K562 (cell line): ENCODE data around the gene HSPH1. TPM values are rescaled to one million over a fixed set of nuclear protein-coding genes. Genes with fewer than 3 reads are reported as not detected.
A peak's percentile ranks its signal among the peaks of the same experiment; 100 is the strongest.

Source experiments
- BRD9 ChIP-seq: fragments of 450-650 bp; IDR thresholded peaks from 2 replicates; pipeline ENCODE4 v1.6.1; 2018; ENCODE audit warnings: low read depth; ENCODE audit not compliant: partially characterized antibody
- CBFA2T2 ChIP-seq: fragments of 450-650 bp; conservative IDR thresholded peaks from 2 replicates; pipeline ENCODE4 v1.6.1; 2017; ENCODE audit warnings: mild to moderate bottlenecking
- DDX20 ChIP-seq: fragments of 450-650 bp; IDR thresholded peaks from 2 replicates; pipeline ENCODE4 v1.6.1; 2016; ENCODE audit warnings: missing genetic modification characterization, low read depth, mild to moderate bottlenecking, missing compliant biosample characterization, moderate library complexity
- FOXK2 ChIP-seq, 2 experiments: fragments of 450-650 bp; IDR thresholded peaks in 1 of 2; conservative IDR thresholded peaks in 1 of 2; 2 replicates each; pipeline ENCODE4 v1.6.1; 2016; ENCODE audit warnings: low read depth in 2 of 2, mild to moderate bottlenecking in 1 of 2
- ILF3 ChIP-seq: fragments of 450-650 bp; IDR thresholded peaks from 2 replicates; pipeline ENCODE4 v1.6.1; 2018; ENCODE audit warnings: antibody characterized with exemption, mild to moderate bottlenecking, moderate library complexity, borderline replicate concordance
- MEF2D ChIP-seq: conservative IDR thresholded peaks from 2 replicates; pipeline ENCODE4 v1.6.1; 2016; ENCODE audit warnings: low read depth, missing genetic modification characterization, missing compliant biosample characterization
- RAD21 ChIP-seq, 2 experiments: fragments of 250-450 bp in 1 of 2; fragments of 450-650 bp in 1 of 2; sonication (Bioruptor Pico) in 1 of 2; formaldehyde crosslinking in 1 of 2; IDR thresholded peaks in 1 of 2; conservative IDR thresholded peaks in 1 of 2; 2 replicates each; pipeline versions ENCODE4 v1.4.0 to v1.8.0; 2020 to 2022; ENCODE audit warnings: mild to moderate bottlenecking in 2 of 2, moderate library complexity in 1 of 2
- TRIM28 ChIP-seq: fragments of 450-650 bp; IDR thresholded peaks from 2 replicates; pipeline ENCODE4 v1.6.1; 2017
- ZBTB17 ChIP-seq: fragments of 450-650 bp; formaldehyde crosslinking; IDR thresholded peaks from 2 replicates; pipeline ENCODE4 v1.4.0; 2020; ENCODE audit warnings: mild to moderate bottlenecking
- ZNF282 ChIP-seq: sonication (generic); formaldehyde crosslinking; IDR thresholded peaks from 2 replicates; pipeline ENCODE4 v1.8.1; 2023; ENCODE audit warnings: missing genetic modification reagents
- ZNF764 ChIP-seq: fragments of 250-450 bp; sonication (Bioruptor Pico); IDR thresholded peaks from 2 replicates; pipeline ENCODE4 v1.4.0; 2020; ENCODE audit warnings: low read depth, mild to moderate bottlenecking, moderate library complexity
- polyA plus RNA-seq, 8 experiments: library from polyadenylated mRNA; depleted of rRNA in 4 of 8; stranded (reverse) in 5 of 8; unstranded in 3 of 8; fragments of >200 nt; fragmentation: Nextera tagmentation in 2 of 8; fragmentation: Illumina TruSeq in 1 of 8; extraction: Ambion mirVana in 2 of 8; extraction: Trizol in 1 of 8; gene quantifications; 2 replicates each; pipeline versions ENCODE4 v1.2.1 to v1.2.3, GENCODE V29; 2011 to 2014; ENCODE audit warnings: inconsistent platforms in 1 of 8, missing spikeins in 1 of 8
- total RNA-seq, 7 experiments: library from RNA; depleted of rRNA in 6 of 7; stranded (reverse); fragments of >200 nt in 6 of 7; fragmentation: Illumina TruSeq in 2 of 7; extraction: Trizol in 2 of 7; gene quantifications; 2 replicates each; pipeline versions ENCODE4 v1.2.1 to v1.2.3, GENCODE V29; 2011 to 2021; ENCODE audit warnings: low replicate concordance in 1 of 7
- TF ChIP-seq, protein P1 (sequence below): IDR thresholded peaks from 2 replicates; pipeline ENCODE4 v1.6.1; 2011; ENCODE audit warnings: borderline replicate concordance, low read depth, mild to moderate bottlenecking, moderate library complexity, low read length; ENCODE audit not compliant: insufficient read depth, poor library complexity, severe bottlenecking
- TF ChIP-seq, protein P2 (sequence below): fragments of 450-650 bp; formaldehyde crosslinking; IDR thresholded peaks from 2 replicates; pipeline ENCODE4 v1.4.0; 2022; ENCODE audit warnings: missing genetic modification characterization
- TF ChIP-seq, protein P3 (sequence below), 2 experiments: fragments of 450-650 bp; IDR thresholded peaks; 2 replicates each; pipeline ENCODE4 v1.6.1; 2016
- TF ChIP-seq, protein P4 (sequence below), 2 experiments: fragments of 200-800 bp in 1 of 2; sonication (Bioruptor generic) in 1 of 2; sonication (generic) in 1 of 2; formaldehyde crosslinking in 1 of 2; IDR thresholded peaks in 1 of 2; conservative IDR thresholded peaks in 1 of 2; 2 replicates each; pipeline versions ENCODE4 v1.5.0 to v1.6.1; 2016 to 2020; ENCODE audit warnings: missing compliant biosample characterization in 1 of 2, missing genetic modification characterization in 1 of 2, missing genetic modification reagents in 1 of 2
- TF ChIP-seq, protein P5 (sequence below): fragments of 250-450 bp; sonication (Bioruptor Pico); IDR thresholded peaks from 2 replicates; pipeline ENCODE4 v1.5.0; 2021
- TF ChIP-seq, protein P6 (sequence below): fragments of 250-450 bp; sonication (Bioruptor Pico); IDR thresholded peaks from 2 replicates; pipeline ENCODE4 v1.5.0; 2020; ENCODE audit warnings: mild to moderate bottlenecking, borderline replicate concordance

HSPH1 gene
- total and polyA plus RNA-seq, 9 of the 15 experiments (the other 6 are each of a cell fraction or from before 2014, with no cell fraction given) = 34.6 to 104 (median 64.7) TPM

DNA sequence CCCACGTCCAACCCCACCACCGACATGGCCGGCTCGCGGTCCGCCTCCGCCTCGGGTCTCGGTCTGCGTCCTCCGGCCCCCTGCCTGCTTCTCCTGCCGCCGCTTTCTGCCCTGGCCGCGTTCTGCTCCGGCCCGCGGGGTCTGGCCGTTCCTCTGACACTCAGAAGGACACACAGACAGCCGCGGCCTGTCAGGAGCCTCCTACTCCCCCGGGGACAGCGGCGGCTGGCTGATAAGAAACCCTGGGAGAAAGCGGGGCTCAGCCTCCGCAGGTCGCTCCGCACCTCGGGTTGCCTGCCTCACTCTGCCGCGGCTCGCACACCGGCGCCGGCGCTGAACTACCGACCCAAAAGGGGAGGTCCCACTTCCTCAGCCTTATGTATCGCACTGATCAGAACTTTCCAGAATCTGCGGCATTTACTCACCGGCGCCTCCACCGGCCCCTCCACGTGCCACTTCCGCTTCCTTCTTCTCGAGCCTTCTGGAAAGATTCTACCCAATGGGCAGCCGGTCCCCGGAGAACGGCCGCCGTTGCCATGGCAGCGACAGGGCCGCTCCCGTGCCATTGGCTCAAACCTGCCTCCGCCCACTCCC, at the start of gene HSPH1 (continued):
- TF ChIP-seq, protein P1, sequence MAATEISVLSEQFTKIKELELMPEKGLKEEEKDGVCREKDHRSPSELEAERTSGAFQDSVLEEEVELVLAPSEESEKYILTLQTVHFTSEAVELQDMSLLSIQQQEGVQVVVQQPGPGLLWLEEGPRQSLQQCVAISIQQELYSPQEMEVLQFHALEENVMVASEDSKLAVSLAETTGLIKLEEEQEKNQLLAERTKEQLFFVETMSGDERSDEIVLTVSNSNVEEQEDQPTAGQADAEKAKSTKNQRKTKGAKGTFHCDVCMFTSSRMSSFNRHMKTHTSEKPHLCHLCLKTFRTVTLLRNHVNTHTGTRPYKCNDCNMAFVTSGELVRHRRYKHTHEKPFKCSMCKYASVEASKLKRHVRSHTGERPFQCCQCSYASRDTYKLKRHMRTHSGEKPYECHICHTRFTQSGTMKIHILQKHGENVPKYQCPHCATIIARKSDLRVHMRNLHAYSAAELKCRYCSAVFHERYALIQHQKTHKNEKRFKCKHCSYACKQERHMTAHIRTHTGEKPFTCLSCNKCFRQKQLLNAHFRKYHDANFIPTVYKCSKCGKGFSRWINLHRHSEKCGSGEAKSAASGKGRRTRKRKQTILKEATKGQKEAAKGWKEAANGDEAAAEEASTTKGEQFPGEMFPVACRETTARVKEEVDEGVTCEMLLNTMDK = no peak
- TF ChIP-seq DDX20 (tag) (no peak), BRD9 (no peak), TRIM28 (no peak), RAD21 (CRISPR knock-in tag; conservative IDR thresholded peaks at IDR 0.05 in 1 of 2, IDR thresholded peaks at IDR 0.05 in 1 of 2) (no peak), CBFA2T2 (no peak), ZNF282 (CRISPR knock-in tag) (no peak), FOXK2 (conservative IDR thresholded peaks at IDR 0.05 in 1 of 2, IDR thresholded peaks at IDR 0.05 in 1 of 2; ENCODE audit: low read depth in 2 of 2) (no peak), ZNF764 (CRISPR knock-in tag) (no peak), ILF3 (no peak), MEF2D (tag) (no peak), ZBTB17 (no peak)
- TF ChIP-seq, protein P2, sequence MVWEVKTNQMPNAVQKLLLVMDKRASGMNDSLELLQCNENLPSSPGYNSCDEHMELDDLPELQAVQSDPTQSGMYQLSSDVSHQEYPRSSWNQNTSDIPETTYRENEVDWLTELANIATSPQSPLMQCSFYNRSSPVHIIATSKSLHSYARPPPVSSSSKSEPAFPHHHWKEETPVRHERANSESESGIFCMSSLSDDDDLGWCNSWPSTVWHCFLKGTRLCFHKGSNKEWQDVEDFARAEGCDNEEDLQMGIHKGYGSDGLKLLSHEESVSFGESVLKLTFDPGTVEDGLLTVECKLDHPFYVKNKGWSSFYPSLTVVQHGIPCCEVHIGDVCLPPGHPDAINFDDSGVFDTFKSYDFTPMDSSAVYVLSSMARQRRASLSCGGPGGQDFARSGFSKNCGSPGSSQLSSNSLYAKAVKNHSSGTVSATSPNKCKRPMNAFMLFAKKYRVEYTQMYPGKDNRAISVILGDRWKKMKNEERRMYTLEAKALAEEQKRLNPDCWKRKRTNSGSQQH (CRISPR knock-in tag) = no peak
- TF ChIP-seq, protein P3, sequence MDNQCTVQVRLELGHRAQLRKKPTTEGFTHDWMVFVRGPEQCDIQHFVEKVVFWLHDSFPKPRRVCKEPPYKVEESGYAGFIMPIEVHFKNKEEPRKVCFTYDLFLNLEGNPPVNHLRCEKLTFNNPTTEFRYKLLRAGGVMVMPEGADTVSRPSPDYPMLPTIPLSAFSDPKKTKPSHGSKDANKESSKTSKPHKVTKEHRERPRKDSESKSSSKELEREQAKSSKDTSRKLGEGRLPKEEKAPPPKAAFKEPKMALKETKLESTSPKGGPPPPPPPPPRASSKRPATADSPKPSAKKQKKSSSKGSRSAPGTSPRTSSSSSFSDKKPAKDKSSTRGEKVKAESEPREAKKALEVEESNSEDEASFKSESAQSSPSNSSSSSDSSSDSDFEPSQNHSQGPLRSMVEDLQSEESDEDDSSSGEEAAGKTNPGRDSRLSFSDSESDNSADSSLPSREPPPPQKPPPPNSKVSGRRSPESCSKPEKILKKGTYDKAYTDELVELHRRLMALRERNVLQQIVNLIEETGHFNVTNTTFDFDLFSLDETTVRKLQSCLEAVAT (IDR thresholded peaks at IDR 0.05) = peak in 1 of 2 experiments; percentile 24; a peak in 1 of 4 replicates
- TF ChIP-seq, protein P4, sequence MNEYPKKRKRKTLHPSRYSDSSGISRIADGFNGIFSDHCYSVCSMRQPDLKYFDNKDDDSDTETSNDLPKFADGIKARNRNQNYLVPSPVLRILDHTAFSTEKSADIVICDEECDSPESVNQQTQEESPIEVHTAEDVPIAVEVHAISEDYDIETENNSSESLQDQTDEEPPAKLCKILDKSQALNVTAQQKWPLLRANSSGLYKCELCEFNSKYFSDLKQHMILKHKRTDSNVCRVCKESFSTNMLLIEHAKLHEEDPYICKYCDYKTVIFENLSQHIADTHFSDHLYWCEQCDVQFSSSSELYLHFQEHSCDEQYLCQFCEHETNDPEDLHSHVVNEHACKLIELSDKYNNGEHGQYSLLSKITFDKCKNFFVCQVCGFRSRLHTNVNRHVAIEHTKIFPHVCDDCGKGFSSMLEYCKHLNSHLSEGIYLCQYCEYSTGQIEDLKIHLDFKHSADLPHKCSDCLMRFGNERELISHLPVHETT (CRISPR knock-in tag; conservative IDR thresholded peaks at IDR 0.05 in 1 of 2, IDR thresholded peaks at IDR 0.05 in 1 of 2) = no peak
- TF ChIP-seq, protein P5, sequence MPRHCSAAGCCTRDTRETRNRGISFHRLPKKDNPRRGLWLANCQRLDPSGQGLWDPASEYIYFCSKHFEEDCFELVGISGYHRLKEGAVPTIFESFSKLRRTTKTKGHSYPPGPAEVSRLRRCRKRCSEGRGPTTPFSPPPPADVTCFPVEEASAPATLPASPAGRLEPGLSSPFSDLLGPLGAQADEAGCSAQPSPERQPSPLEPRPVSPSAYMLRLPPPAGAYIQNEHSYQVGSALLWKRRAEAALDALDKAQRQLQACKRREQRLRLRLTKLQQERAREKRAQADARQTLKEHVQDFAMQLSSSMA (CRISPR knock-in tag) = no peak
- TF ChIP-seq, protein P6, sequence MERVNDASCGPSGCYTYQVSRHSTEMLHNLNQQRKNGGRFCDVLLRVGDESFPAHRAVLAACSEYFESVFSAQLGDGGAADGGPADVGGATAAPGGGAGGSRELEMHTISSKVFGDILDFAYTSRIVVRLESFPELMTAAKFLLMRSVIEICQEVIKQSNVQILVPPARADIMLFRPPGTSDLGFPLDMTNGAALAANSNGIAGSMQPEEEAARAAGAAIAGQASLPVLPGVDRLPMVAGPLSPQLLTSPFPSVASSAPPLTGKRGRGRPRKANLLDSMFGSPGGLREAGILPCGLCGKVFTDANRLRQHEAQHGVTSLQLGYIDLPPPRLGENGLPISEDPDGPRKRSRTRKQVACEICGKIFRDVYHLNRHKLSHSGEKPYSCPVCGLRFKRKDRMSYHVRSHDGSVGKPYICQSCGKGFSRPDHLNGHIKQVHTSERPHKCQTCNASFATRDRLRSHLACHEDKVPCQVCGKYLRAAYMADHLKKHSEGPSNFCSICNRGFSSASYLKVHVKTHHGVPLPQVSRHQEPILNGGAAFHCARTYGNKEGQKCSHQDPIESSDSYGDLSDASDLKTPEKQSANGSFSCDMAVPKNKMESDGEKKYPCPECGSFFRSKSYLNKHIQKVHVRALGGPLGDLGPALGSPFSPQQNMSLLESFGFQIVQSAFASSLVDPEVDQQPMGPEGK (CRISPR knock-in tag) = no peak
